Vagina (tissue), 2 donors: ENCODE results near the gene STIM2.

Experiments
- CTCF ChIP-seq, 3 experiments: fragments of 450-650 bp in 2 of 3; fragments of 200-600 bp in 1 of 3; sonication (generic) in 1 of 3; IDR thresholded peaks; one replicate each; pipeline ENCODE4 v1.5.1; 2017 to 2019; ENCODE audit warnings: antibody characterized with exemption in 3 of 3, mild to moderate bottlenecking in 2 of 3, moderate library complexity in 2 of 3
- POLR2A ChIP-seq, 2 donors: fragments of 450-650 bp; IDR thresholded peaks; one replicate each; pipeline ENCODE4 v1.6.1; 2017; ENCODE audit warnings: antibody characterized with exemption in 2 of 2, mild to moderate bottlenecking in 2 of 2, moderate library complexity in 2 of 2

GRCh38 chr4:27043200-27043599, 182.6 kb downstream of the STIM2 start:
- no peak for TF ChIP-seq CTCF (IDR thresholded peaks at IDR 0.05)
- no peak for TF ChIP-seq POLR2A (IDR thresholded peaks at IDR 0.05)
